Thymus (tissue), 11 donors: ENCODE data around the gene KLHL3. TPM values are rescaled to one million over a fixed set of nuclear protein-coding genes. Genes with fewer than 3 reads are reported as not detected.

Experiments used
- DNase-seq, 9 donors: peaks; one replicate each; pipeline ENCODE4 v3.0.0-alpha.2; 2013; ENCODE audit warnings: low spot score in 9 of 9, low read depth in 6 of 9, missing footprints in 1 of 9
- H3K27ac ChIP-seq, 2 donors: one replicate each; pipeline ENCODE4 v1.5.1; 2013; ENCODE audit warnings: control low read depth in 1 of 2, low read depth in 1 of 2, low read length in 1 of 2, mild to moderate bottlenecking in 1 of 2, moderate library complexity in 1 of 2
- H3K27me3 ChIP-seq, 2 donors: one replicate each; pipeline ENCODE4 v1.5.1; 2013; ENCODE audit warnings: low read length in 1 of 2; ENCODE audit not compliant: control insufficient read depth in 2 of 2, insufficient read depth in 1 of 2
- H3K36me3 ChIP-seq, 2 donors: one replicate each; pipeline ENCODE4 v1.5.1; 2013; ENCODE audit warnings: low read length in 1 of 2, mild to moderate bottlenecking in 1 of 2, moderate library complexity in 1 of 2; ENCODE audit not compliant: control insufficient read depth in 2 of 2, insufficient read depth in 2 of 2
- H3K4me1 ChIP-seq, 2 donors: one replicate each; pipeline ENCODE4 v1.5.1; 2013; ENCODE audit warnings: low read length in 2 of 2; ENCODE audit not compliant: control insufficient read depth in 2 of 2, insufficient read depth in 2 of 2
- H3K4me3 ChIP-seq, 2 donors: one replicate each; pipeline ENCODE4 v1.5.1; 2013; ENCODE audit warnings: low read length in 2 of 2, control low read depth in 1 of 2, mild to moderate bottlenecking in 1 of 2
- H3K9me3 ChIP-seq, 2 donors: one replicate each; pipeline ENCODE4 v1.5.1; 2013; ENCODE audit warnings: low read length in 1 of 2, mild to moderate bottlenecking in 1 of 2; ENCODE audit not compliant: control insufficient read depth in 2 of 2, insufficient read depth in 1 of 2
- WGBS: extraction: QIAGEN DNeasy Blood & Tissue Kit; methylation state at CpG from one replicate; pipeline ENCODE4 v1.1.7; 2013; 5-methylcytosine and 5-hydroxymethylcytosine counted together
- polyA plus RNA-seq: library from polyadenylated mRNA; stranded (reverse); fragments of 200-250 nt; gene quantifications from one replicate; pipeline ENCODE4 v1.2.3, GENCODE V29; 2013
- total RNA-seq: library from RNA; stranded (reverse); fragments of 120-200 nt; gene quantifications from one replicate; pipeline ENCODE4 v1.2.4, GENCODE V29; 2013
- donor health status: healthy.

Gene KLHL3
- total and polyA plus RNA-seq, 2 donors, result 5.0 to 5.8 TPM

GRCh38 chr5:137703565-137703964 is 32.3 kb downstream of the KLHL3 start:
- Histone ChIP-seq H3K27ac (no peak overlapping the region), H3K4me1 (no peaks in the 10 kb centered on the region), H3K27me3 (no peaks in the 10 kb centered on the region), H3K4me3 (no peak overlapping the region), H3K9me3 (no peaks in the 10 kb centered on the region), H3K36me3 (peaks cover 8 to 10% of the 10 kb centered on the region in 2 donors)
- DNase-seq, result no peak
- WGBS, result 98% methylated on average over 5 of the region's 5 CpGs

DNA sequence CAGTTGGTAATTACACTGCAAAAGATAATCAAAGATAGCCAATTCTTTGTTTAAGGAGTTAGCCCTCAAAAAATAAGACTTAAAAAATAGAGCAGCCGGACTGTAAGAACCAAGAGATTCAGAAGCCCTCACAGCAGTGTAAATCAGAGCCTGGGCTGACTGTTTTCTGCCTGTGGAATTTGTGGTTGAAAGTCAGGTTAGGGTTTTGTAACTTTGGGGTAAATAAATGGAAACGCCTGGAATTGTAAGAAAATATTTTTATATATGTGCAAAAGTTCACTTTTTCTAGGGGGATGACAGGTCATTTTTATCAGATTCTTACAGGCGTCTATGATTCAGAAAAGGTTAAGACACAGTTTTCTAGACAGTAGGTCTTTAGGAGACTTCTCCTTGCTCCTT is 35.6 kb downstream of the KLHL3 start:
- Histone ChIP-seq H3K4me3 (no peak overlapping the region), H3K27me3 (no peaks in the 10 kb centered on the region), H3K9me3 (no peaks in the 10 kb centered on the region), H3K4me1 (peaks cover 11 to 18% of the 10 kb centered on the region in 2 donors), H3K27ac (no peak overlapping the region), H3K36me3 (peaks cover 2 to 14% of the 10 kb centered on the region in 2 donors)
- no peak for DNase-seq
- 90% methylated on average over 3 of the region's 3 CpGs for WGBS

DNA sequence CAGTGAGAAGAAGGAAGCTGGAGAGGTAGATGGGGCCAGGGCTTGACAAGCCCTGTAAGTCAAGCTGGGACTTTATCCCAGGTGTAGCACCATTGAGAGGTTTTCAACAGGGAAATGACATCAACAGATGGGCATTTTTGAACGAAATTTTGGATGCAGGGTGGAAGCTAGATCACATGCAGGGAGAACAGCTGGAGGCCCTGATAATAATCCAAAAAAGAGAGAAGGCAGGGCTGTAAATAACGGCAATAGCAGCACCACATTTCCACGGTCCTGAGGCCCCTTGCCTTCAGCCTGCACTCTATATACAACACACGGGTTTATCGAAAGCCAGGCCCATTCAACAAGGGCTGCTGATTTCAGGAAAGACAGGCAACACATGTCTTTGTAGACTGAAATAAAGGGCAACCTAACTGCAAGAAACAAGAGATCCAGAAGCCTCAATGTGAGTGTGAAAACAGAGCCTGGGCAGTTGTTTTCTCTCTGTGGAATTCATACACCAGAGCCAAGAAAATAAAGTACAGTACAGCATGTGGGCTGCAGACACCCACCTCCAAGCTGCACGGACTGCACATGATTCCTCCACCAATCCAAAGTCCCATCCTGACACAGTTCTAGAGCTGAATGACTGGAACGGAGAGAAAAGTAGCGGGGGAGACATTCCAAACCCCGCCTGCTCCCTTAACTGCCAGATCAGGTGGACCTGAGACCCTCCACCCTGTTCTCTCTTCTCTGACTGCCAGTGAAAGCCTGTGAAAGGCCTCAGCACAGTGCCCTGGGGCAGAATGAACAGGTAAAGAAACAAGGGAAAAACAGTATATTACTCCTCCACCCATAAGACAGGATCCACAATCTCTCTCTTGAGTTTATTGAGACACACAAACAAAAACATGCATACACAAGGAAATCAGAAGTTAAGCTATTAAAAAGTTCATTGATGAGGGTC is 36.3 kb downstream of the KLHL3 start:
- H3K27me3 ChIP-seq, result no peaks in the 10 kb centered on the region
- H3K27ac ChIP-seq, result no peak overlapping the region

DNA sequence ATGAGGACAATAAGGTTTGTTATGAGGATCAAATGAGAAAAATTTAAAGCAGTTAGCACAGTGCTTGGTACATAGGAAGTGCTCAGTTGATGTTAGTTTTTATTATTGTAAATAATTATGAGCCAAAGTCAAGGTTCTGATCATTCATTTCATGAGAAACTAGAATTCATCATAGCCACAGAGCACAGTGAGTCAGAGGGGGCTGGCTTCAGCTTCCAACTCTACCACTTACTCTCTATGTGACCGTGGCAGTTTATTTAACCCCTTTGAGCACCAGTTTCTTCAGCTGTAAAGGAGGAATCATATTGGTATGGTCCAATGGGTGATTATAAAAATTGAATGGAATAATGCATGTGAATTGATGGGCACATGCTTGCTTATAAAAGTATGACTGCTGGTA is 39.4 kb downstream of the KLHL3 start:
- Histone ChIP-seq H3K27ac (peak overlapping the region in 1 of 2 donors; percentile 65), H3K9me3 (no peaks in the 10 kb centered on the region), H3K4me3 (no peak overlapping the region), H3K27me3 (no peaks in the 10 kb centered on the region), H3K36me3 (peaks cover 9 to 18% of the 10 kb centered on the region in 2 donors), H3K4me1 (peaks cover 14 to 29% of the 10 kb centered on the region in 2 donors)
- no peak for DNase-seq
- 35% methylated on average over 1 of the region's 1 CpG for WGBS

More for the DNA sequence above, 36.3 kb downstream of the KLHL3 start:
- Histone ChIP-seq H3K4me1 (peaks cover 14 to 25% of the 10 kb centered on the region in 2 donors), H3K4me3 (no peak overlapping the region), H3K36me3 (peaks cover 0 to 14% of the 10 kb centered on the region in 2 donors), H3K9me3 (no peaks in the 10 kb centered on the region)
- DNase-seq, result no peak
- WGBS, result 89% methylated on average over 9 of the region's 9 CpGs

GRCh38 chr5:137695651-137696428 is 40.0 kb downstream of the KLHL3 start:
- WGBS, result 46% methylated on average over 4 of the region's 4 CpGs
- Histone ChIP-seq H3K9me3 (no peaks in the 10 kb centered on the region), H3K4me3 (no peak overlapping the region)

DNA sequence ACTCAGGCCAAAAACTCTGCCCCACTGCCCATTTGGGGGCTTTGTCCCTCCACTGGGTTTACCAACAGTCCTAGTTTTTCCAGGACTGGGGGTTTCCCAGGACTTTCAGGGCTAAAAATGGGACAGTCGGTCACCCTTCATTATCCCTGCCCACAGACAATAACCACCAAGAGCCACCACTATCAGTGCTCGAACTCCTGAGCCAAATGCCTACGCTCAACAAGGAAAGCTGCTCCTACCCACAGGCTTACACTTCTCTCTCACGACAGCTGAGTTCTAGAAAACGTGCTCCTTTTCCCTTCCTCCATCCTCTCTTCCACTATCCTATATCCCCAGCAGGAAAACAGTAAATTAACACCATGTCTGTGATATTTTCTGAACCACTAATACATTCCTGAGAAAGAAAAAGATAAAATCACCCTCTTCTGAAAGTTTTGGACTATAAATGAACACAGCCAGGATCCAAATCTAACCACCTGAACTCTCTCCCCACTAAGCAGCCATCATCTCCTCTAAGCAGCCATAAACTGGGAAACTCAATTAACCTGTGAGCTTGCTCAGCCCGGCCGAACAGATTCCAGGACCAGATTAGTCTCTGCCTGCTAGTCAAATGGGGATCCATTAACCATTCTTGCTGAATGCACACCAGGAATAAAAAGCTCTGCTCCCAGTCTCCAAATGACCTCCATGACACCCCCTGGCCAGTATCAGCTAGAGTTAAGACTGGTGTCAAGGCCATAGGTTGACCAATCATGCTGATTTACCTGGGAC is 41.8 kb downstream of the KLHL3 start:
- Histone ChIP-seq H3K27me3 (no peaks in the 10 kb centered on the region), H3K4me1 (peaks cover 14 to 29% of the 10 kb centered on the region in 2 donors), H3K27ac (no peak overlapping the region), H3K36me3 (peaks cover 15 to 19% of the 10 kb centered on the region in 2 donors), H3K4me3 (no peak overlapping the region), H3K9me3 (no peaks in the 10 kb centered on the region)
- 97% methylated on average over 7 of the region's 7 CpGs for WGBS
- DNase-seq, result no peak

More at GRCh38 chr5:137695651-137696428, 40.0 kb downstream of the KLHL3 start:
- DNase-seq, result peak in 8 of 9 donors; percentile 3 to 65 (median 16)
- H3K4me1 ChIP-seq, result peaks cover 14 to 29% of the 10 kb centered on the region in 2 donors
- peaks cover 11 to 18% of the 10 kb centered on the region in 2 donors for H3K36me3 ChIP-seq
- H3K27me3 ChIP-seq, result no peaks in the 10 kb centered on the region
- peak overlapping the region; percentile 19 to 65 for H3K27ac ChIP-seq

DNA sequence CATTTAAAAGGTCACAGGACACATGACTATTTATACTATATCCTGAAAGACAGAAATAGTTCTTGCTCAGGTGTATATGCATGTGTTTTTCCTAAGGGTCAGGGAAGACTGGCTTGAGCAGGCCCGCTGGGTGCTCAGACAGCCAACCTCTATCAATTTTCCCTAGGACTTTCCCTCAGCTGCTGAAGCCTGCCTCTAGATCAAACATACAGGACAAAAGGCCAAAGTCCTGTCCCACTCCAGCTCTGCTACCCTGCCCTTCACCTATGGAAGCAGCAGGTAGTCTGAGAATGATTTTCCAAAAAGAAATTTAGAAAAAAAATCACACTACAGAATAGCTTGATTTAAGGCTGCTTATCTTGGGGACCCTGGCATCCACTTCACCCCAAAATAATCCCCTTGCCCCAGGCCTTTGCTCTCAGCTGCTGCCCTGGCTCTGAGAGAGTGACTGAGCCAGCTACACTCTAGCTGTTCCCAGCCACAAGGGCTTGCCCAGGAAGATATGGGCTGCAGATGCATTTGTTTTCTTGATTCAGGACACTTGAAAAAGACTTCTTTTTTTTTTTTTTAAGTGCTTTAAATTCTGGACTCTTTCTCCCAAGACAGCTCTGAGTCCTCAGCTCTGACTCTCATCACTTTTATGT is 42.5 kb downstream of the KLHL3 start:
- DNase-seq, result no peak
- Histone ChIP-seq H3K4me1 (peaks cover 14 to 29% of the 10 kb centered on the region in 2 donors), H3K27me3 (no peaks in the 10 kb centered on the region), H3K9me3 (no peaks in the 10 kb centered on the region), H3K36me3 (peaks cover 14 to 19% of the 10 kb centered on the region in 2 donors), H3K27ac (no peak overlapping the region), H3K4me3 (no peak overlapping the region)
- WGBS, result 98% methylated on average over 1 of the region's 1 CpG

- DNase-seq, result no peak
- Histone ChIP-seq H3K27me3 (no peaks in the 10 kb centered on the region), H3K36me3 (peaks cover 12 to 22% of the 10 kb centered on the region in 2 donors), H3K27ac (no peak overlapping the region), H3K9me3 (no peaks in the 10 kb centered on the region), H3K4me1 (peaks cover 0 to 1% of the 10 kb centered on the region in 2 donors), H3K4me3 (no peak overlapping the region)
- WGBS, result 98% methylated on average over 2 of the region's 2 CpGs
Measured at GRCh38 chr5:137689306-137689705, 46.6 kb downstream of the KLHL3 start.
